Sigmoid colon (tissue), 7 donors: ENCODE results near the gene SWT1. TPM values are rescaled to one million over a fixed set of nuclear protein-coding genes. Genes with fewer than 3 reads are reported as not detected.

Experiments
- DNase-seq: peaks from one replicate; pipeline ENCODE4 v3.0.0-alpha.2; 2019
- H3K27ac ChIP-seq, 4 donors: fragments of 200-600 bp; sonication (generic); one replicate each; pipeline ENCODE4 v1.5.1; 2016 to 2019; ENCODE audit warnings: mild to moderate bottlenecking in 1 of 4
- H3K27me3 ChIP-seq, 3 donors: fragments of 200-600 bp; sonication (generic); one replicate each; pipeline ENCODE4 v1.5.1; 2019; ENCODE audit warnings: mild to moderate bottlenecking in 1 of 3
- H3K36me3 ChIP-seq, 4 donors: fragments of 200-600 bp; sonication (generic); one replicate each; pipeline ENCODE4 v1.5.1; 2016 to 2019
- H3K4me1 ChIP-seq, 4 donors: fragments of 200-600 bp; sonication (generic); one replicate each; pipeline ENCODE4 v1.5.1; 2017 to 2019
- H3K4me3 ChIP-seq, 4 donors: fragments of 200-600 bp; sonication (generic); one replicate each; pipeline ENCODE4 v1.5.1; 2017 to 2019; ENCODE audit warnings: mild to moderate bottlenecking in 2 of 4, moderate library complexity in 1 of 4
- H3K9me3 ChIP-seq, 4 donors: fragments of 200-600 bp in 3 of 4; sonication (generic) in 3 of 4; one replicate each; pipeline versions ENCODE4 v1.5.1 to v1.6.1; 2013 to 2019
- CTCF ChIP-seq, 4 experiments: fragments of 450-650 bp in 3 of 4; fragments of 200-600 bp in 1 of 4; IDR thresholded peaks; one replicate each; pipeline ENCODE4 v1.5.1; 2016 to 2019; ENCODE audit warnings: antibody characterized with exemption in 4 of 4, mild to moderate bottlenecking in 3 of 4, moderate library complexity in 2 of 4
- EP300 ChIP-seq, 4 donors: sonication (generic); formaldehyde crosslinking; IDR thresholded peaks; one replicate each; pipeline ENCODE4 v1.6.1; 2017; ENCODE audit warnings: antibody characterized with exemption in 4 of 4
- POLR2A ChIP-seq, 2 donors: fragments of 450-650 bp; IDR thresholded peaks; one replicate each; pipeline ENCODE4 v1.6.1; 2016; ENCODE audit warnings: antibody characterized with exemption in 2 of 2, mild to moderate bottlenecking in 2 of 2, moderate library complexity in 2 of 2
- POLR2AphosphoS5 ChIP-seq, 4 donors: sonication (generic); formaldehyde crosslinking; IDR thresholded peaks; one replicate each; pipeline ENCODE4 v1.6.1; 2017; ENCODE audit warnings: antibody characterized with exemption in 4 of 4
- WGBS, 2 donors: extraction: QIAGEN DNeasy Blood & Tissue Kit; methylation state at CpG; one replicate each; pipeline ENCODE4 v1.1.7; 2013; 5-methylcytosine and 5-hydroxymethylcytosine counted together
- intact Hi-C: fragments of 100-400 bp; cut with DNase I; formaldehyde crosslinking; loops from one replicate; pipeline ENCODE4 v1.15.1; 2023
- polyA plus RNA-seq, 3 donors: library from polyadenylated mRNA; stranded (reverse); fragments of 200-250 nt; gene quantifications; one replicate each; pipeline ENCODE4 v1.2.3, GENCODE V29; 2013
- total RNA-seq, 4 donors: library from RNA; depleted of rRNA; stranded (reverse); fragments of >200 nt; gene quantifications; one replicate each; pipeline ENCODE4 v1.1.0, GENCODE V29; 2016
- donor health status: healthy with polysubstance abuse.
- donor health status: Bipolar disorder and iron deficiency.
- donor health status: healthy.

Gene SWT1
- total and polyA plus RNA-seq, 7 donors = 2.2 to 12.7 (median 6.8) TPM

DNA sequence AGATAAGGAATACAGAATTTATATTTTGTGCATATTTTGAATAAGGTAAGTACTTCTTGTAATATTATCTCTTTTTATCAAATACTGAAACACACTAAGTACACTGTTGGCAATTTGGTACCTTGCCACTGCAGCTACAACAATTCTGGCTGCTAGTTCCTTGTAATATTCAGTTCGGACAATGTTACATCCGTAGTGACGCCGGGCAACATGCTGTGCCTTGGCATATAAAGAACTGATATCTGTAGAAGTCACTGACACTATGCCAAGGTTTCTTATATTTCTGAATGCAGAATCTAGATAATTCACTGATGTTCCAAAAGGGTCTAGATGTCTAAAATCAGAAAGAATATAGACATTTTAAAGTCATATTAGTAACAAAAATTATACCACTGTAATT is 17.7 kb upstream of the SWT1 start:
- peaks cover 4 to 90% (median 26%) of the 10 kb centered on the region in 4 donors for H3K36me3 ChIP-seq
- WGBS, 2 donors = 97% methylated on average over 4 of the region's 4 CpGs
- DNase-seq = no peak
- H3K4me1 ChIP-seq = no peaks in the 10 kb centered on the region
- intact Hi-C loops = no loop called here
- no peaks in the 10 kb centered on the region for H3K27me3 ChIP-seq
- H3K27ac ChIP-seq = no peak overlapping the region
- no peak overlapping the region for H3K4me3 ChIP-seq
- H3K9me3 ChIP-seq = no peaks in the 10 kb centered on the region
- no peak for TF ChIP-seq CTCF (IDR thresholded peaks at IDR 0.05)
- no peak for TF ChIP-seq POLR2A (IDR thresholded peaks at IDR 0.05)
- no peak for TF ChIP-seq POLR2AphosphoS5 (IDR thresholded peaks at IDR 0.05)

DNA sequence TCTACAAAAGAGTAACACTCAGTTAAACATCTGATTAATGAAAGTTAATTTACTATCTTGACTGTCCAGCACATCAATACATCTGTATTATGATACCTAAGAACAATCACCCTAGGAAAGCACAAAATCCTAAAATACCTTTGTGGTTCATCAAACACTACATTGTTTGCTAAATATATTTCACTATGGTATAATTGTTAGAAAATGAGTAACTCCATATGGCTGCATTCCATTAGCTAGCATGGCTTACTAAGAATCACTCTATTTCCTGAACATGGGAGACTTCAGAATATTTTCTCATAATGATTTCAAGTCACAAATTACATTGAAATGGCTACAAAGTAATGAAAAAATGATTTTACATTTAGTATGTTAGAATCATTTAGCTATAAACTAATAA is 12.7 kb upstream of the SWT1 start:
- intact Hi-C loops = no loop called here
- H3K36me3 ChIP-seq = peaks cover 0 to 93% (median 22%) of the 10 kb centered on the region in 4 donors

GRCh38 chr1:185151215-185151614 is 5.8 kb upstream of the SWT1 start:
- Histone ChIP-seq H3K36me3 (peaks cover 0 to 50% (median 12%) of the 10 kb centered on the region in 4 donors), H3K9me3 (no peaks in the 10 kb centered on the region), H3K4me3 (no peak overlapping the region), H3K27me3 (no peaks in the 10 kb centered on the region), H3K27ac (no peak overlapping the region), H3K4me1 (peaks cover 0 to 24% (median 19%) of the 10 kb centered on the region in 4 donors)
- 96 to 97% methylated on average over 5 of the region's 5 CpGs for WGBS, 2 donors
- TF ChIP-seq POLR2AphosphoS5 (IDR thresholded peaks at IDR 0.05) (no peak), EP300 (IDR thresholded peaks at IDR 0.05) (no peak), CTCF (IDR thresholded peaks at IDR 0.05) (no peak), POLR2A (IDR thresholded peaks at IDR 0.05) (no peak)
- intact Hi-C loops = loop anchor here (10.0 kb wide), 1 partner anchor 166 kb away; no protein-coding TSS in a partner anchor
- no peak for DNase-seq

More for the DNA sequence above, 12.7 kb upstream of the SWT1 start:
- TF ChIP-seq EP300 (IDR thresholded peaks at IDR 0.05) = no peak
- TF ChIP-seq CTCF (IDR thresholded peaks at IDR 0.05) = no peak
- no peak for TF ChIP-seq POLR2AphosphoS5 (IDR thresholded peaks at IDR 0.05)
- TF ChIP-seq POLR2A (IDR thresholded peaks at IDR 0.05) = no peak
- no peak overlapping the region for H3K27ac ChIP-seq
- no peaks in the 10 kb centered on the region for H3K4me1 ChIP-seq
- H3K27me3 ChIP-seq = no peaks in the 10 kb centered on the region
- H3K9me3 ChIP-seq = no peaks in the 10 kb centered on the region
- H3K4me3 ChIP-seq = no peak overlapping the region
- DNase-seq = no peak

DNA sequence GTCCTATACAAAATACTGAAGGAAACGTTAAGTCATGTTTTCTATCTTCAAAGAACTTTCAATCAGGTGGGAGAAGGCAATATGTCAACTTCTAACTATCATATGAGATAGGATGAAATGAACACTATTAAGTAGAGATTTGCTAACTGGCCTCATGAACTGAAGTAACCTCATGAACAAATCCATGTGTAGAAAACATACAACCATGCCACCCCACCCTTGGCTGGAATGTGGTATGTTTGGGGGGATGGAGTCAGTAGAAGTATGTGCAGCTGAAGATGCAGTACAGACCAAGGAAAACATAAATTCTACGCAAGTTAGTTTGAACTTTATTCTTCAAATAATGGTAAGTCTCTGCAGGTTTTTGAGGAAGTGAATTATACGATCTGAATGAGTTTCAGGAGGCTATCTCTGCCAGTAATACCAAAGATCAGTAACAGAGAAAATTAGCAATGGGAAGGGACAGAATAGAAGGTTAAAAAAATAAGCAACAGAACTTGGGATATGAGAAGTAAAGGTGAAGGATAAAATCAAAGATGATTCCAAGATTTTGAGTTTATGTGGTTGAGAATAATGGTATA is 4.7 kb upstream of the SWT1 start:
- no peak for DNase-seq
- 61 to 76% methylated on average over 3 of the region's 3 CpGs for WGBS, 2 donors
- Histone ChIP-seq H3K4me1 (peaks cover 0 to 24% (median 19%) of the 10 kb centered on the region in 4 donors), H3K27me3 (no peaks in the 10 kb centered on the region), H3K4me3 (no peak overlapping the region), H3K27ac (no peak overlapping the region), H3K36me3 (peaks cover 0 to 39% (median 7%) of the 10 kb centered on the region in 4 donors), H3K9me3 (no peaks in the 10 kb centered on the region)
- intact Hi-C loops = loop anchor here (10.0 kb wide), 1 partner anchor 167 kb away; no protein-coding TSS in a partner anchor
- TF ChIP-seq EP300 (IDR thresholded peaks at IDR 0.05) (no peak), CTCF (IDR thresholded peaks at IDR 0.05) (no peak), POLR2A (IDR thresholded peaks at IDR 0.05) (no peak), POLR2AphosphoS5 (IDR thresholded peaks at IDR 0.05) (no peak)
